IMR-90 (cell line): ENCODE results near the gene SLC6A13. TPM values are rescaled to one million over a fixed set of nuclear protein-coding genes. Genes with fewer than 3 reads are reported as not detected.

ENCODE experiments used
- ATAC-seq: fragments of 200-7000 bp; cut with Tn5 transposase; 2 replicates; pipeline ENCODE4 v1.9.1; 2020; ENCODE audit warnings: low read depth, mild to moderate bottlenecking, moderate library complexity
- BruUV-seq: library from RNA; stranded (reverse); fragments of 400-500 nt; replicated peaks from 2 replicates; lab custom pipeline; 2021; lab: Mats Ljungman, UMichigan
- CTCF ChIA-PET: fragments of 300-600 bp; formaldehyde crosslinking; extraction: SDS; loops from one replicate; lab custom pipeline; 2021; ENCODE audit warnings: antibody characterized with exemption; lab: Yijun Ruan, JAX
- POLR2A ChIA-PET: fragments of 300-600 bp; sonication (Branson Sonifier 250); formaldehyde crosslinking; loops from one replicate; lab custom pipeline; 2022; ENCODE audit warnings: antibody characterized with exemption; ENCODE audit not compliant: unreplicated experiment; lab: Charles Lee
- DNase-seq: peaks from one replicate; pipeline ENCODE4 v3.0.0; 2013
- H2AFZ ChIP-seq: replicated peaks from 2 replicates; pipeline ENCODE3; 2013; ENCODE audit warnings: low read length, mild to moderate bottlenecking; ENCODE audit not compliant: poor library complexity
- H2AK5ac ChIP-seq: 2 replicates; pipeline ENCODE4 v1.6.1; 2013; ENCODE audit warnings: low read depth, low read length, inconsistent platforms
- H2AK9ac ChIP-seq: replicated peaks from 2 replicates; pipeline ENCODE3; 2013; ENCODE audit warnings: mild to moderate bottlenecking, low read depth, low read length, moderate library complexity; ENCODE audit not compliant: poor library complexity
- H2BK120ac ChIP-seq: 2 replicates; pipeline ENCODE4 v1.6.1; 2013; ENCODE audit warnings: low read depth, low read length, inconsistent platforms
- H2BK15ac ChIP-seq: 3 replicates; pipeline ENCODE4 v1.6.1; 2013; ENCODE audit warnings: low read depth, low read length, inconsistent platforms
- H2BK20ac ChIP-seq: 2 replicates; pipeline ENCODE4 v1.6.1; 2013; ENCODE audit warnings: low read depth, mild to moderate bottlenecking, inconsistent platforms, low read length, moderate library complexity
- H2BK5ac ChIP-seq: 2 replicates; pipeline ENCODE4 v1.6.1; 2013; ENCODE audit warnings: mild to moderate bottlenecking, low read depth, low read length, inconsistent platforms; ENCODE audit not compliant: poor library complexity, severe bottlenecking
- H3K14ac ChIP-seq: replicated peaks from 2 replicates; pipeline ENCODE4 v1.6.1; 2013; ENCODE audit warnings: low read depth, low read length, inconsistent platforms
- H3K18ac ChIP-seq: 2 replicates; pipeline ENCODE4 v1.6.1; 2013; ENCODE audit warnings: low read depth, low read length, control low read depth
- H3K23ac ChIP-seq: 2 replicates; pipeline ENCODE4 v1.6.1; 2013; ENCODE audit warnings: low read depth, low read length, inconsistent platforms
- H3K27ac ChIP-seq: 2 replicates; pipeline ENCODE4 v1.5.1; 2013; ENCODE audit warnings: mild to moderate bottlenecking, control low read depth, low read length; ENCODE audit not compliant: insufficient read depth
- H3K27me3 ChIP-seq: 2 replicates; pipeline ENCODE4 v1.6.1; 2013; ENCODE audit warnings: low read length; ENCODE audit not compliant: control insufficient read depth, insufficient read depth
- H3K36me3 ChIP-seq: 2 replicates; pipeline ENCODE4 v1.6.1; 2013; ENCODE audit warnings: low read length, mixed read lengths; ENCODE audit not compliant: control insufficient read depth, insufficient read depth
- H3K4ac ChIP-seq: 2 replicates; pipeline ENCODE4 v1.6.1; 2013; ENCODE audit warnings: low read depth, low read length, inconsistent platforms
- H3K4me1 ChIP-seq: 2 replicates; pipeline ENCODE4 v1.6.1; 2013; ENCODE audit warnings: low read length, mixed read lengths; ENCODE audit not compliant: control insufficient read depth, insufficient read depth
- H3K4me2 ChIP-seq: 2 replicates; pipeline ENCODE4 v1.6.1; 2013; ENCODE audit warnings: low read depth, mild to moderate bottlenecking, control low read depth, low read length, moderate library complexity
- H3K4me3 ChIP-seq: 2 replicates; pipeline ENCODE4 v1.5.1; 2013; ENCODE audit warnings: low read depth, mild to moderate bottlenecking, control low read depth, low read length, moderate library complexity; ENCODE audit not compliant: insufficient read depth
- H3K56ac ChIP-seq: 2 replicates; pipeline ENCODE4 v1.6.1; 2013; ENCODE audit warnings: low read length, inconsistent platforms; ENCODE audit not compliant: insufficient read depth; ENCODE audit errors: extremely low read depth
- H3K79me1 ChIP-seq, 2 experiments: 2 replicates each; pipeline ENCODE4 v1.6.1; 2013; ENCODE audit warnings: low read length in 2 of 2, inconsistent platforms in 1 of 2, low read depth in 1 of 2
- H3K9ac ChIP-seq: 2 replicates; pipeline ENCODE4 v1.6.1; 2013; ENCODE audit warnings: low read depth, low read length, control low read depth
- H3K9me1 ChIP-seq: 2 replicates; pipeline ENCODE4 v1.6.1; 2013; ENCODE audit warnings: low read length, inconsistent platforms; ENCODE audit not compliant: insufficient read depth
- H3K9me3 ChIP-seq: 2 replicates; pipeline ENCODE4 v1.6.1; 2013; ENCODE audit warnings: low read length; ENCODE audit not compliant: control insufficient read depth, insufficient read depth
- H4K20me1 ChIP-seq: 2 replicates; pipeline ENCODE4 v1.6.1; 2013; ENCODE audit warnings: low read length, inconsistent platforms; ENCODE audit not compliant: insufficient read depth
- H4K5ac ChIP-seq: 2 replicates; pipeline ENCODE4 v1.6.1; 2013; ENCODE audit warnings: mild to moderate bottlenecking, low read depth, low read length, control low read depth
- H4K8ac ChIP-seq, 2 experiments: 2 replicates each; pipeline ENCODE4 v1.6.1; 2013; ENCODE audit warnings: low read depth in 2 of 2, low read length in 2 of 2, control low read depth in 1 of 2, inconsistent platforms in 1 of 2
- H4K91ac ChIP-seq: 2 replicates; pipeline ENCODE4 v1.6.1; 2013; ENCODE audit warnings: low read depth, low read length, inconsistent platforms; ENCODE audit not compliant: insufficient read depth
- MXI1 ChIP-seq: IDR thresholded peaks from 2 replicates; pipeline ENCODE4 v1.6.1; 2012; ENCODE audit warnings: low read depth, mild to moderate bottlenecking, low read length, moderate library complexity, borderline replicate concordance
- RAD21 ChIP-seq: IDR thresholded peaks from 2 replicates; pipeline ENCODE4 v1.6.1; 2012; ENCODE audit warnings: low read length, improper control_type of control experiment
- RCOR1 ChIP-seq: IDR thresholded peaks from 2 replicates; pipeline ENCODE4 v1.6.1; 2012; ENCODE audit warnings: mild to moderate bottlenecking, low read length, improper control_type of control experiment; ENCODE audit not compliant: insufficient replicate concordance
- SMC3 ChIP-seq: fragments of 150-350 bp; IDR thresholded peaks from 2 replicates; pipeline ENCODE4 v1.6.1; 2016; ENCODE audit warnings: low read depth, mild to moderate bottlenecking, antibody characterized with exemption, low read length, moderate library complexity
- WGBS, 2 experiments: methylation state at CpG; one replicate each; pipeline versions ENCODE4 v1.1.5 to v1.1.7; 2013; ENCODE audit warnings: missing lambda C conversion rate in 2 of 2; ENCODE audit not compliant: insufficient read length in 1 of 2; ENCODE audit errors: extremely low coverage in 2 of 2; 5-methylcytosine and 5-hydroxymethylcytosine counted together
- dilution Hi-C: fragments of 300-500 bp; cut with HindIII; formaldehyde crosslinking; loops from one replicate; pipeline ENCODE4 v1.14.3; 2018; ENCODE audit warnings: low sequenced_read_pairs; ENCODE audit not compliant: unreplicated experiment
- in situ Hi-C: fragments of 300-500 bp; cut with MboI; formaldehyde crosslinking; loops from 3 replicates; pipeline ENCODE4 v1.14.3; 2019; ENCODE audit warnings: low sequenced_read_pairs, inconsistent platforms, mixed read lengths
- intact Hi-C: fragments of 100-400 bp; cut with micrococcal nuclease; formaldehyde crosslinking; loops from 2 replicates; pipeline ENCODE4 v1.10.0; 2022
- polyA plus RNA-seq, 3 experiments: library from polyadenylated mRNA; depleted of rRNA; stranded (reverse); fragments of >200 nt; gene quantifications; 2 replicates each; pipeline ENCODE4 v1.2.3, GENCODE V29; 2012; ENCODE audit warnings: low replicate concordance in 1 of 3
- total RNA-seq: library from RNA; depleted of rRNA; stranded (reverse); fragments of >200 nt; gene quantifications from 2 replicates; pipeline ENCODE4 v1.2.3, GENCODE V29; 2012

The SLC6A13 gene
- total and polyA plus RNA-seq, 2 of the 4 experiments (the other 2 are of a cell fraction), result under 0.01 to 0.10 TPM

- H3K14ac ChIP-seq, result no peak overlapping the region
- no peak overlapping the region for H3K4me3 ChIP-seq
- DNase-seq (no peak), ATAC-seq (no peak)
- no peak overlapping the region for H3K4ac ChIP-seq
- WGBS, 2 experiments, result 21% methylated on average over 2 of the region's 9 CpGs; no CpG with 5 or more reads in 1 of the 2 experiments
- H3K18ac ChIP-seq, result no peak overlapping the region
- no peak overlapping the region for H4K5ac ChIP-seq
- no peak overlapping the region for H2BK20ac ChIP-seq
- no peak overlapping the region for H2AK5ac ChIP-seq
- H2AFZ ChIP-seq, result no peak overlapping the region
- no peak overlapping the region for H3K23ac ChIP-seq
- peaks cover 6% of the 10 kb centered on the region; the same call in 1 of the 2 replicates for H3K9me1 ChIP-seq
- no peak overlapping the region for H2BK5ac ChIP-seq
- H3K4me1 ChIP-seq, result no peaks in the 10 kb centered on the region
- peaks cover 57% of the 10 kb centered on the region for H3K27me3 ChIP-seq
- no peak overlapping the region for H2BK120ac ChIP-seq
- H4K91ac ChIP-seq, result no peak overlapping the region
- ChIA-PET POLR2A (no interaction called here), CTCF (interaction anchor here (1.0 to 1.1 kb wide), 2 partner anchors 9 to 22 kb away, joined by 3 read pairs; no protein-coding TSS in a partner anchor)
- H4K8ac ChIP-seq, result no peak overlapping the region
- in situ Hi-C loops, result no loop called here
- H3K9me3 ChIP-seq, result no peaks in the 10 kb centered on the region
- H2AK9ac ChIP-seq, result no peak overlapping the region
- H3K79me1 ChIP-seq, result no peaks in the 10 kb centered on the region
- no peak overlapping the region for H2BK15ac ChIP-seq
- no peak overlapping the region for H3K56ac ChIP-seq
- dilution Hi-C loops, result no loop called here
- intact Hi-C loops, result no loop called here
- TF ChIP-seq SMC3, result no peak
- TF ChIP-seq RAD21, result no peak
- TF ChIP-seq MXI1, result no peak
- TF ChIP-seq RCOR1, result no peak
- H4K20me1 ChIP-seq, result no peaks in the 10 kb centered on the region
- no TSS peak for BruUV-seq
- no peaks in the 10 kb centered on the region for H3K36me3 ChIP-seq
- no peak overlapping the region for H3K27ac ChIP-seq
- H3K9ac ChIP-seq, result no peak overlapping the region
- no peak overlapping the region for H3K4me2 ChIP-seq
These were observed 63.9 kb downstream of the SLC6A13 start for GRCh38 chr12:198705-199104.
